Measurements from ENCODE around the gene CHRNA3.
A peak's percentile ranks its signal among the peaks of the same experiment; 100 is the strongest.
"Not testable (repeated sequence)": the region's sequence is repeated elsewhere in the genome, so short reads cannot be mapped to it uniquely, and the experiment has no call there.

The CHRNA3 gene

DNA sequence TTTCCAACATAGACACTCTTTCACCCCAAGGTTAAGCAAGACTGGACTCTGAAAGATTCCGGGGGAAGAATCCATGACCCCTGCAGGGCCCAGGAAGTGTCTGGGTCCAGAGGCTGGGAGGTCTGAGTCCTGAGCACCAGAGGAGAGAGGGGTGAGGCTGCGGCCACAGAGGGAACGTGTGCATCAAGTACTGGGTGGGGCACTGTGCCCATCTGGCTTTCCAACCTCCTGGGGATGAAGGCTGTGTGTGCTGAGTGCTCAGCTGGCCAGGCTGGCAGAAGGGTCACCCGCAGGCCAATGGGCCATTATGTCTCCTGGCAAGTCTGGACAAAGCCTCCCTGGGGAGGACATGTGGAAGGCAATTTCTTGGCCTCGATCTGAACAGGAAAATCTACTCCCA lies 3.3 kb downstream of the CHRNA3 start:
- no peak for DNase-seq (ENCODE audit: low spot score)

DNA sequence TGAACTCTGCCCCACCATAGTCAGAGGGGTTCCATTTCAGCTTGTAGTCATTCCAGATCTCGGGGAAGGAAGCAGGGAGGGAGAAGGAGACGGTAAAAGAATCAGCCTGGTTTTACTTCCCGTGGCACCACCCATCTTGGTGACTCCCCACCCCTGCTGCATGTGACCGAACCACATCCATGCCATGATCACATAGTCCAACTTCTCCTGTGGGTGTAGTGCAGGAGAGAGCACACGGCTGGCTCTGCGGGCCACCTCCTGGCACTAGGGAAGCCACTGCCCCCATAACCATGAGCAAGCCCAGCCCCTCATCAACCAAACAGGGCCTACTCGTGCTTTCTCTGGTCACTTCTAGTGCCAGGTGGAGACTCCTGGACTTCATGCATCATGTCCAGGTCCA lies 3.7 kb downstream of the CHRNA3 start:
- no peak for DNase-seq (ENCODE audit: low spot score)

DNA sequence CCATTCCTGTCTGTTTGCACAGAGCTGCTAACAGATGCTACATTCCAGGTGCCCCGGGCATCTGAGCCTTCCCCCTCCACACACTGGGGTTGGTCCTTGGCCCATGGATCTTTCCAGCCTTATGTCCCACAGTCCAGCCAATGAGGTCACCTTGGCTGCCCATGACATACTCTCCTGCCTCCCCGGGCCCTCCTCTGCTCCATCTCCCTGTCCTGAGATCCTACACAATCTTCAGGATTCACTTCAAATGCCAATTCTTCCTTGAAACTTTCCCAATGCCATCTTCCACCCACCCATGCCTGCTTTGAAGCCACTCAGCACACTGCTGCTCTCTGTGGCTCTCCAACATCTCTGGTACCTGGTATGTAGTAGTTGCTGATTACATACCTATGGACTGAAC lies 4.3 kb downstream of the CHRNA3 start:
- DNase-seq (ENCODE audit: low spot score), result no peak

DNA sequence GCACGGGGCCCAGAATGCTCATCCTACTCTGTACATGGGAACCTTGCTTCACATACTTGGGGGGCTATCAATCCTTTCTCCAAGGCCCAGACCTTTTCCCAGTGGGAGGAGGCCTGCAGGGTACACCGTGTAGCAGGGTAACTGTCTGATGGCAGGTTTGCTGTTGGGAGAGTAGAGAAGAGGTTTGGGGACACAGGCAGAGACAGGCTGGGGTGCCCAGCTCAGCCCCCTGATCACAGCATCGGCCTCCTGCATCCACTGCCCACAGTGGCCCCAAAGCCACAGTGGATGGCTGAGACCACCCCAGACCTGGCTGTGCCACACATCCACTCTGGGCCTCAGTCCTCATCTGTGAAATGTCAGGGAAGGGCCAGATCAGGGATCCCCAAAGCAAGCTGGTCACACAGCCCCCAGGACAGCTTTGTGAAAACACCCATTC lies 5.6 kb downstream of the CHRNA3 start:
- no peak for DNase-seq (ENCODE audit: low spot score)

DNA sequence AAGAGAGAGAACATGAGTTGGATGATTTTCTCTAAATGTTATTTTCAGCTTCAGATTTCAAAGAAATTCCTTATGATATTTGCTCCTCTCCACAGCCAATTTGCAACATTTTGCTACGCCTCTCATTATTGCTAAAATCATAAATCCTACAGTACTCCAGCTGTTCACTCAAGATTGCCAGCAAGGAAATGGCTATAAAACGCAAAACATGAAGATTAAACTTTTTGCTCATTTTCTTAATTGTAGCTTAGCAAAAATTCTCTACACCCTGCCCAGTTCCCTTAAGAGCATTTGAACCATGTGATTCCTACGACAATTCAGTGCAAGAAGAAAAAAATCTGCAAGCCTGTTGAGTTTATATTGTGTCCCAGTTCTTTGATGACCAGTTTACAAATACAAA lies 6.8 kb downstream of the CHRNA3 start:
- DNase-seq (ENCODE audit: low spot score), result no peak

DNA sequence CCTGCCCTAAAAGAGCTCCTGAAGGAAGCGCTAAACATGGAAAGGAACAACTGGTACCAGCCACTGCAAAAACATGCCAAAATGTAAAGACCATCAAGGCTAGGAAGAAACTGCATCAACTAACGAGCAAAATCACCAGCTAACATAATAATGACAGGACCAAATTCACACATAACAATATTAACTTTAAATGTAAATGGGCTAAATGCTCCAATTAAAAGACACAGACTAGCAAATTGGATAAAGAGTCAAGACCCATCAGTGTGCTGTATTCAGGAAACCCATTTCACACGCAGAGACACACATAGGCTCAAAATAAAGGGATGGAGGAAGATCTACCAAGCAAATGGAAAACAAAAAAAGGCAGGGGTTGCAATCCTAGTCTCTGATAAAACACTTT lies 11.2 kb downstream of the CHRNA3 start:
- DNase-seq (ENCODE audit: low spot score), result not testable (repeated sequence)

DNA sequence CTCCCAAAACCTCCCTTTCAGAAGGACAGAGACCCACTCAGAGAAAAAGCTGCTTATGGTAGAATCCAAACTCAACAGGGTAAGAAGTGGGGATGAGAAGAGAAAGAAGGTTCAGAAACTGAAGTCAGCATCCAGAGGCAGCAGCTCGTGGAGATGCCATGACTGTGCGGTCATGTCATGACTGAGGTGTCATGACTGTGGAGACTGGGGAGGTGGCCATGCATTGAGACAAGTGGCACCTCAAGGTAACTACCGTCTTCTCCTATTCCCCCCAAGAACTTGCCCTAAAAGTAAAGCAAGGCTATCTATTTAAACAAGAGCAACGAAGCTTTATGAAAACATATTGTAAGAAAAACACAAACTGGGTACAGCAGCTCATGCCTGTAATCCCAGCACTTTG lies 15.1 kb downstream of the CHRNA3 start:
- no peak for DNase-seq (ENCODE audit: low spot score)

DNA sequence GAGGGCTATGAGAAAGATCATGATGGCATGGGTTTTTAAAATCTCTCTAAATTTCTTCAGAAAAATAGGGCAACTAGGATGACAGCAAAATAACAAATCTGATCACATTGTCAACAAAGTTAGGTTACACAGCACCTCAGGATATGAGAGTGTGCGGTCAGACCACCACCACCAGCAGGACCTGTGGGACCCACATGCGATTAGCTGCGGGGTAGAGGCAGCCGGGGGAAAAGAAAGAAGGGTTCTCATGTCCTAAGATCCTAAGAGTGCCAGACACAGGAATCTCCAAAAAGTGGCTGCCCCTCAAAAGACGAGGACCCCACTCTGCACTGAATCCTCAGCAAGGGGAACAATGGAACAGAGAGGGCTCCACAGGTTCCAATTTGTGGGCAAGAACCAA lies 15.6 kb downstream of the CHRNA3 start:
- DNase-seq (ENCODE audit: low spot score), result no peak

DNA sequence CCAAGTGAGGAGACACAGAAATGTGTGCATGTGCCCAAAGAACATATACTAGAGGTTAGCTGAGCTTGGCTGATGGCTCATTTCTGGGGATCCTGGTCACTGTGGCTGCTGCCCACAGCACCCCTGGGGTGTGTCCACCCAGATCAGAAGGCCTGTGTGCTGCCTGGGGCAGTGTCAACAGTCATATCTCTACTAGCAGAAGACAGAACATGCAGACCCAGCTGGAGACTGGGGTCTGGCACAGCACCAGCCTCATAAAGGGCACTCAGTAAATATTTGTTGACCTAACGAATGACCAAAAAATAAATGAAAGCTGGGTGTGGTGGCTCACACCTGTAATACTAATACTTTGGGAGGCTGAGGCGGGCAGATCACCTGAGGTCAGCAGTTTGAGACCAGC lies 16.4 kb downstream of the CHRNA3 start:
- no peak for DNase-seq (ENCODE audit: low spot score)

DNA sequence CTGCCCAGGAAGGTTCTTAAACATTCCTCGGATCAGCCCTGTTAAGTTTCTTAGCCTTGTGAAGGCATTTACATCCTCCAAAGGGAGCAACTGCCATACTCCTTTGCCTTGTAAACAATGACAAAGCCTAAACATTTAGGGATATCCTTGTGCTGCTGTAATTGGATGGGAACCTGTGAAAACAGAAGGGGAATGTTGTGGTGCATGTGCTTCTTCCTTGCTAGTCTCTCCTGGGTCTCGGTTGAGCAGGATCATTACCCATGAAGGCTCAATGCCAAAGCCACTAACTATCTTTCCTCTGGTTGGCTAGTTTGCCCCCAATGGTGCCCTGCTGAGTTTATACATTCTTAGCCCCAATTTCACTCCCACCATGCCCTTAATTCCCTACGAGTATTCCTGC lies 17.3 kb downstream of the CHRNA3 start:
- no peak for DNase-seq (ENCODE audit: low spot score)

DNA sequence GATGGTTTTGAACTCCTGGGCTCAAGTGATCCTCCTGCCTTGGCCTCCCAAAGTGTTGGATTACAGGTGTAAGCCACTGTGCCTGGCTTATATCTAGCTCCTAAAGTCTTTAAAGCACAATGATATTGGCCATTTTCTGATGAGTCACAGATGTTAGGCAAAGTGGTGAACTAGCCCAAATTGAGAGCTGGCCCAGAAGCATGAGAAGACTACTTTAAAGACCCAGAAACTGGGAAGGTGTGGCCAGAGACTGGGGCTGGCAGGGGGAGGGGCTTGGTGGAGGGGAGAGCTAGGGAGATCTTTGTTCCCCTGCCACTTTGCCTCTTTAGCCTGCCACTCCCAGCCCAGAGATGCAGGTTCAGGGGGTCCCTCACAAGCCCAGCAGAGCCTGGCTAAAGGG lies 21.6 kb downstream of the CHRNA3 start:
- DNase-seq (ENCODE audit: low spot score), result no peak

DNA sequence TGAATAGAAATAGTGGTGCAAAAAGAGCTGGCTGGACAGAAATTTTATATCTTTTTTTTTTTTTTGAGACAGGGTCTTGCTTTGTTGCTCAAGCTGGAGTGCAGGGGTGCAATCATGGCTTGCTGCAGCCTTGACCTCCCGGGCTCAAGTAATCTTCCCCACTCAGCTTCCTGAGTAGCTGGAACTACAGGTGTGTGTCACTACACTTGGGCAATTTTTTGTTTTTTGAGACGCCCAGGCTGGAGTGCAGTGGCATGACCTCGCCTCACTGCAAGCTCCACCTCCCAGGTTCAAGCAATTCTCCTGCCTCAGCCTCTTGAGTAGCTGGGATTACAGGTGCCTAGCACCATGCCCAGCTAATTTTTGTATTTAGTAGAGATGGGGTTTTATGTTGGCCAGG lies 22.4 kb downstream of the CHRNA3 start:
- DNase-seq (ENCODE audit: low spot score), result no peak

DNA sequence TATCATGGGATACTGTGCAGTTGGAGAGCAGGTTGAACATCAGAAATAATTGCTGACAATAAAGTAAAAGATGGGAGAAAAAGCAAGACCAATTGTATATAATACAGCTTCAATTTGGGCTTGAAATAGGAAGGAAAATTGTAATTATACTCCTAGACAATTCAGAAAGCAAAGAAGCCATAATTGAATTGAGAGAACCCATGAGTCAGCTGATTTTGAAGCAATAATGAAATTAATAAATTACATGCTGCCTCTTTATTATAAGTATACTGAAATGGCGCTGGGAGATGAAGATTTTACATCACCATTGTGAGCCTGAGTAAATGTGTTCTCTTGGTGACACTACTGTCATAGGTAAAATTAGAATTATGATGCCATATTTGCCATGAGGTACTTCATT lies 23.2 kb downstream of the CHRNA3 start:
- no peak for DNase-seq (ENCODE audit: low spot score)

DNA sequence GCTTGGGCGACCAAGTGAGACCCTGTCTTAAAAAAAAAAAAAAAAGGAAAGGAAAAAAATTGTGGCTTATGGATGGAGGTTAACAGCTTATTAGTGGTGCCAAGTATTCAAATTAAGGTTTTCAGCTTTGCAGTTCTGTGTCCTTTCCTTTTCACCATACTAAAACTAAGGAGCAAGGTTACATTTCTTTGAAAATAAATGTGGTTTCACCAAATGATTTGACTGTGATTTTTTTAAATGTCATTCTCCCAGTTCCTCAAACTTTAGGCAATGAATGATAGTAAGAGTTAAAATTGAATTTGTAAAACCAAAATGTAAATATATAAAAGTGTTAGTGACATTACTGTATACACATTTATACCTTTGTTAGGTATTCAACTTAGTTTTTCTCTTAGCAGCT lies 45.9 kb downstream of the CHRNA3 start:
- DNase-seq (ENCODE audit: low spot score), result no peak

DNA sequence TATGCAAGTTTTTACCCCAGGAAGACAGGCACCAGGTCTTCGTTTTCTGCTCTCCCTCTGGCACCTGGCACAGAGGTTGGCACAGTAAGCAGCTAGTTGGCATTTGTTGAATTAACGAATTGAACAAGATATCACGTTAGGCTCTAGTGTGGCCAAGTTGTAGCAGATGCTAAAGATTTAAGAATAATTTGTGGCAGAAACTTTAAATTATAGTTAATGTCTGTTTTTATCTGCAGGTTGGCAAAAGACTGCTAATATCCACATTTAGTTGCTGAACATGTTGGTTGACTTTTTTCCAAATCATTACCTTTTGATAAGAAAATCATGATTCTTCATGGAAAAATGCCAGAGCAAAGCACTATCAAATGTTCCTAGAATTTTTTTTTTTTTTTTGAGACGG lies 47.4 kb downstream of the CHRNA3 start:
- DNase-seq (ENCODE audit: low spot score), result no peak

DNA sequence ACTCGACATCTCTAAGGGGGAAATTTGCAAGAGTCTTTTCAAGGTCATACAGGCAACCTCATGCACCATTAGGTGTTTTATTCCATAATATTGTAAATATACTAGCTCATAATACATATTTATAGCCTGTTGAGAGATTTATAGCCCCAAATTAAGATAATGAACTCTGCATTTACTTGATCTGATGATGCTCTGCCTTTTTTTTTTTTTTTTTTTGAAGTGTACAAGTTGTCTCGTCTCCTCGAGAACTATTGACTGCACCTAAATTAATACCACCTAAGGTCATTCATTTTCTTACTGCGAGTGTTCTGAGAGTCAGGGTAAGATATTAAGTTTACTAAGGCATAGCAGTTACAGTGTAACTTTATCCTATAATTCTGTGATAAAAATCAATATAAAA lies 49.4 kb downstream of the CHRNA3 start:
- no peak for DNase-seq (ENCODE audit: low spot score)

DNA sequence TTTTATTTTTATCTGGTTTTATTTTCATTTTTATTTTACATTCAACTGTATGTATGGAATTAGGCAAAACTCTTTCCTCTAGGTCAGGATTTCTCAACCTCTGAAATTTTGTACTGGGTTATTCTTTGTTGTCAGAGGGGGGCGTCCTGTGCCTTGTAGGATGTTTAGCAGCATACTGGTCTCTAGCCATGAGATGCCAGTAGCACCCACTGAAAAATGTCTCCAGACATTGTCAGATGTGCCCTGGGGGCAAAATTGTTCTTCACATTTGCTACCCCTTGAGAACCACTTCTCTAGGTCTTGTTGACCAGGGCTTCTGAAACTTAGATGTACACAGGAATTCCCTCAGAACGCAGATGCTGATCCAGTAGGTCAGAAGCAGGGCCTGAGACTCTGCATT lies 50.1 kb downstream of the CHRNA3 start:
- DNase-seq (ENCODE audit: low spot score), result peak; percentile 15

DNA sequence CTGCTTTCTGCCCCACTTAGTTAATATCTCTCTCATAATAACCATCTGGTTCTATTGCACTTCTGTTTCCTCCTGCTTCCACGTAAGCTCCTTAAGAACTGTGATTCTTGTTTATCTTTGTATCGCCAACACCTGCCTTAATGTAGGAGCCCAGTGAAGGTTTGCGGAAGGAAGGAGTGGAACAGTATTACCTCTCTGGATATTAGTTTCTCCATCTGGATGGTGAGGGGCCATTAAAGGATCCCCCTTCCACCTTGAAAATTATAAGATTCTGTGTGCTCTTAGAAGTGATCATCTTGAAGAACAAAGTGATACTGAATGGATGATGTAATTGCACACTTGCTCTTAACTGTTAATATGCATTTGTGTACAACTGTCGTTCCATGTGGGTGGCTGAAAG lies 53.3 kb downstream of the CHRNA3 start:
- DNase-seq (ENCODE audit: low spot score), result no peak

DNA sequence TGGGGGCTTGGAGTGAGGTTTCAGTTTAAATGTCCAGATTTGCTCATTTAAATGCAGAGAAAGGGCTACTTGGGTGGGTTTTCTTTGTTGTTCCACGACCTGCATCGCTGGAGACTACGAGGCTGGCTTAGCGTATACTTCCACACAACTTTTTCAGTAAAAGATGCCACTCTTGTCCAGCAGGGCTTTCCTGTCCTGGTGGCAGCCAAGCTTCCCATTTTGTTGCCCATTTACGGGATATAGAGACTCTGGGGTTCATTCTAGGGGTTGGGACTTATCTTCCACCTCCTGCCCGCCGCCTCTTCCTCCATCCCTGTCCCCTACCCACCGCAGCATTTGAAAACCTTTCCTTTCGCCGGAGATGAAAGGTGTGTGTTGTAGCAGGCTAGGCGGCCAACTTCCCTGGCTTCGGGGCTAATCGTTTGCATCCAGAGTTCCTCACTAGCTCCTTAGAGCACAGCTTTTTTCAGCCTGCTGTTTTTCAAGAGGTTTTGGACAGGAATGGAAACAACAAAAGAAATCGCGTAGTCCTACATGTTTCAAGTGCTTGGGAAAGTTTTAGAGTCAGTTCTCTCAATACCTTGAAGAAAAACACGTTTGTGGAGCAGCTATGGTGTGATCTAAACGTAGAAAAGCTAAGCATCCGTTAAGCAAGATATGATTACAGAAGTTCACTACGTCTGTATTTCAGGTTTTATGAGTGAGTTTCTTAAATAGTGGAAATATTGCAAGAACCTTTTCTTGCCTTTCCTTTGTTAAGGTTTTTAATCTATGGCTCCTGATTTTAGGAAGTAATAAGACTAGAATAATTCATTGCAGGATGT lies 54.6 kb downstream of the CHRNA3 start:
- DNase-seq (ENCODE audit: low spot score), result no peak

DNA sequence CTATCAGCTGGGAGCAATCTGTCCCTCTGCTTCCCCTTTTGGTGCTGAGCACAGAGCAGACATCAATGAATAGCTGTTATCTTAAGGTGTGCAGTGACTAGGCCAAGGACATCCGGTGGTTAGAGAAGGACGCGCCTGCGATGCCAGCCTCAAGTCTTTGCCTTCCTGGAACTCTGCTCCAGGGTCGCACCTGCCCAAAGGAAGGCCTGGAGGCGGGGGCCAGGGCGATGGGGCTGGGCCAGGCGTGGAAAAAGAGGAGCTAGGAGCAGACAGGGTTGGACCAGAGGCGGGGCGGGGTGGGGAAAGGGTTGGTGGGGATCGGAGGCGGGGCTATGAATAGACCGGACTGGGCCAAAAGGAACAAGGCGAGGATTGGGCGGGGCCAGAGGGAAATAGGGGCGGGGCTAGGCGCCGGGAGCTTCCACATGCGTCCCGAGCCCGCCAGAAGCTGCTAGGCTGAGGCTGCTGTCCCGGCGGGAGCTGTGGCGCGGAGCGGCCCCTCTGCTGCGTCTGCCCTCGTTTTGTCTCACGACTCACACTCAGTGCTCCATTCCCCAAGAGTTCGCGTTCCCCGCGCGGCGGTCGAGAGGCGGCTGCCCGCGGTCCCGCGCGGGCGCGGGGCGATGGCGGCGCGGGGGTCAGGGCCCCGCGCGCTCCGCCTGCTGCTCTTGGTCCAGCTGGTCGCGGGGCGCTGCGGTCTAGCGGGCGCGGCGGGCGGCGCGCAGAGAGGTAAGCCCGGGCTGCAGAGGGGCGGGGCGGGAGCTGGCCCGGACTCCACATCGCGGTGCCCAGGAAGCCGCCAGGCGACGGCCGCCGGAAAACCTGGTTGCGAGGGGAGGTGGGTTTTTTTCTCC lies 55.5 kb downstream of the CHRNA3 start, which contains the start of gene CHRNA5:
Gene CHRNA5 (plus strand): TSS at position 424 of the 854 bp plus-strand sequence. CDS start 200 bp downstream, at position 624.
- DNase-seq (ENCODE audit: low spot score), result peak; percentile 40

DNA sequence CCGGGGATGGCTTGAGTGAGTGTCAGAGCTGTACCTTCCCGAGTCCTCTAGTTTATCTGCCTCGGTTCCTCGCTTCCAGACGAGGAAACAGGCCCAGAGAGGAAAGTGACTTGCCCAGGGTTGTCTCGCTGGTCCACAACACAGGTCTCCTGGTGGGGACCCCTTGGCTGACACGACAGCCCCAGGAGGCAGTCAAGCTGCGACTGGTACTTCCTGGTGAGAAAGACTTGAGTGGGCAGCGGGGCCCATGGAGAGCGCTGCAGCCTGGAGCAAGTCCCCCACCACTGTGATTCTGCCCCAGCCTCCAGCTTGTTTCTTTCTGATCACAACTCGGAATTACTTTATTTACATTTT lies 56.1 kb downstream of the CHRNA3 start:
- DNase-seq (ENCODE audit: low spot score), result no peak

DNA sequence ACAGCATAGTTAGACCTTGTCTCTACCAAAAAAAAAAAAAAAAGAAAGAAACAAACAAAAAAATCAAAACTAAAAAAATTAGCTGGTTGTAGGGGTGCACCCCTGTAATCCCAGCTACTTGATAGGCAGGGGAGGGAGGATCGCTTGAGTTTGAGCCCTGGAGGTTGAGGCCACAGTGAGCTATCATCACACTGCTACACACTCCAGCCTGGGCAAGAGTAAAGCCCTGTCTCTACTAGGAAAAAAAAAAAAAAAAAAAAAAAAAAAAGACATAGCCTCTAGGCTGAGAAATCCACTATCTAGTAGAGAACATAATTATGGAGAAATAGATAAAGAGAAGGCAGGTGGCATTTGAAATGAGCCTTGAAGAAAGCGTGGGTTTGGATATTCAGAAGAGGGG lies 57.7 kb downstream of the CHRNA3 start:
- no peak for DNase-seq (ENCODE audit: low spot score)

DNA sequence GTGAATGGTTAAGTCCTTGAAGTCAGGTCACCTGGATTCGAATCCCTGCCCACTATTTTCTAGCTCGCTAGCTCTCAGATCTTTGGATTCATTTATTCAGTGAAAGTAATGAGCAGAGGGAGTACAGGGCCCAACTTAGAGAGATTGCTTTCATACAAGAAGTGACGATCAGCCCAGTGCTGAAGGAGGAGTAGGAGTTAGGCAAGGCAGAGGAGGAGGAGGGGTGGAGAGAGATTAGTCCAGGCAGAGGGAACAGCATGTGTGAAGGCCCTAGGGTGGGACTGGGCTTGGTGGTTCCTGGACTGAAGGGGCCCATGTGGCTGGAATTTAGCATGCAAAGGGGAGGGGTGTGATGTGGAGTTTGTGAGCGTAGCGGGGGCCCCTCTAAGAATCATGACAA lies 59.3 kb downstream of the CHRNA3 start:
- no peak for DNase-seq (ENCODE audit: low spot score)
